ENCODE measurements around the gene S100A6. TPM values are rescaled to one million over a fixed set of nuclear protein-coding genes. Genes with fewer than 3 reads are reported as not detected.

Gene S100A6
- total and polyA plus RNA-seq, 4 donors: 5.7 to 124 (median 28.7) TPM

GRCh38 chr1:153578936-153579335, 43.1 kb upstream of the S100A6 start:
- no peak overlapping the region for H3K9ac ChIP-seq (ENCODE audit: low read depth in 1 of 2, low read length in 2 of 2)
- H3K9me3 ChIP-seq (ENCODE audit: control insufficient read depth in 4 of 4, low read length in 3 of 4): no peaks in the 10 kb centered on the region
- no peak for TF ChIP-seq NR2F2 (IDR thresholded peaks at IDR 0.05)
- TF ChIP-seq, protein P1, sequence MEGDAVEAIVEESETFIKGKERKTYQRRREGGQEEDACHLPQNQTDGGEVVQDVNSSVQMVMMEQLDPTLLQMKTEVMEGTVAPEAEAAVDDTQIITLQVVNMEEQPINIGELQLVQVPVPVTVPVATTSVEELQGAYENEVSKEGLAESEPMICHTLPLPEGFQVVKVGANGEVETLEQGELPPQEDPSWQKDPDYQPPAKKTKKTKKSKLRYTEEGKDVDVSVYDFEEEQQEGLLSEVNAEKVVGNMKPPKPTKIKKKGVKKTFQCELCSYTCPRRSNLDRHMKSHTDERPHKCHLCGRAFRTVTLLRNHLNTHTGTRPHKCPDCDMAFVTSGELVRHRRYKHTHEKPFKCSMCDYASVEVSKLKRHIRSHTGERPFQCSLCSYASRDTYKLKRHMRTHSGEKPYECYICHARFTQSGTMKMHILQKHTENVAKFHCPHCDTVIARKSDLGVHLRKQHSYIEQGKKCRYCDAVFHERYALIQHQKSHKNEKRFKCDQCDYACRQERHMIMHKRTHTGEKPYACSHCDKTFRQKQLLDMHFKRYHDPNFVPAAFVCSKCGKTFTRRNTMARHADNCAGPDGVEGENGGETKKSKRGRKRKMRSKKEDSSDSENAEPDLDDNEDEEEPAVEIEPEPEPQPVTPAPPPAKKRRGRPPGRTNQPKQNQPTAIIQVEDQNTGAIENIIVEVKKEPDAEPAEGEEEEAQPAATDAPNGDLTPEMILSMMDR (IDR thresholded peaks at IDR 0.05; ENCODE audit: low read depth, low read length, missing input control): no peak
- no peak for TF ChIP-seq GABPA (IDR thresholded peaks at IDR 0.05 in 1 of 2, conservative IDR thresholded peaks at IDR 0.05 in 1 of 2)
- TF ChIP-seq SP1 (IDR thresholded peaks at IDR 0.05): no peak
- TF ChIP-seq HNF4A (conservative IDR thresholded peaks at IDR 0.05): no peak
- no peak for TF ChIP-seq RXRA (IDR thresholded peaks at IDR 0.05)
- no peak for TF ChIP-seq ZBTB33 (IDR thresholded peaks at IDR 0.05)
- no peak for TF ChIP-seq FOXA2 (IDR thresholded peaks at IDR 0.05)
- TF ChIP-seq, protein P2, sequence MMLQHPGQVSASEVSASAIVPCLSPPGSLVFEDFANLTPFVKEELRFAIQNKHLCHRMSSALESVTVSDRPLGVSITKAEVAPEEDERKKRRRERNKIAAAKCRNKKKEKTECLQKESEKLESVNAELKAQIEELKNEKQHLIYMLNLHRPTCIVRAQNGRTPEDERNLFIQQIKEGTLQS (IDR thresholded peaks at IDR 0.05): no peak
- TF ChIP-seq, protein P3, sequence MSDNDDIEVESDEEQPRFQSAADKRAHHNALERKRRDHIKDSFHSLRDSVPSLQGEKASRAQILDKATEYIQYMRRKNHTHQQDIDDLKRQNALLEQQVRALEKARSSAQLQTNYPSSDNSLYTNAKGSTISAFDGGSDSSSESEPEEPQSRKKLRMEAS (IDR thresholded peaks at IDR 0.05): no peak
- no peak for TF ChIP-seq FOXA1 (IDR thresholded peaks at IDR 0.05)
- TF ChIP-seq TAF1 (conservative IDR thresholded peaks at IDR 0.05): no peak
- TF ChIP-seq YY1 (IDR thresholded peaks at IDR 0.05): no peak
- TF ChIP-seq JUND (IDR thresholded peaks at IDR 0.05): no peak
- TF ChIP-seq RAD21 (IDR thresholded peaks at IDR 0.05): no peak
- no peak for TF ChIP-seq EGR1 (IDR thresholded peaks at IDR 0.05; ENCODE audit: low read depth in 2 of 2)
- TF ChIP-seq, protein P4, sequence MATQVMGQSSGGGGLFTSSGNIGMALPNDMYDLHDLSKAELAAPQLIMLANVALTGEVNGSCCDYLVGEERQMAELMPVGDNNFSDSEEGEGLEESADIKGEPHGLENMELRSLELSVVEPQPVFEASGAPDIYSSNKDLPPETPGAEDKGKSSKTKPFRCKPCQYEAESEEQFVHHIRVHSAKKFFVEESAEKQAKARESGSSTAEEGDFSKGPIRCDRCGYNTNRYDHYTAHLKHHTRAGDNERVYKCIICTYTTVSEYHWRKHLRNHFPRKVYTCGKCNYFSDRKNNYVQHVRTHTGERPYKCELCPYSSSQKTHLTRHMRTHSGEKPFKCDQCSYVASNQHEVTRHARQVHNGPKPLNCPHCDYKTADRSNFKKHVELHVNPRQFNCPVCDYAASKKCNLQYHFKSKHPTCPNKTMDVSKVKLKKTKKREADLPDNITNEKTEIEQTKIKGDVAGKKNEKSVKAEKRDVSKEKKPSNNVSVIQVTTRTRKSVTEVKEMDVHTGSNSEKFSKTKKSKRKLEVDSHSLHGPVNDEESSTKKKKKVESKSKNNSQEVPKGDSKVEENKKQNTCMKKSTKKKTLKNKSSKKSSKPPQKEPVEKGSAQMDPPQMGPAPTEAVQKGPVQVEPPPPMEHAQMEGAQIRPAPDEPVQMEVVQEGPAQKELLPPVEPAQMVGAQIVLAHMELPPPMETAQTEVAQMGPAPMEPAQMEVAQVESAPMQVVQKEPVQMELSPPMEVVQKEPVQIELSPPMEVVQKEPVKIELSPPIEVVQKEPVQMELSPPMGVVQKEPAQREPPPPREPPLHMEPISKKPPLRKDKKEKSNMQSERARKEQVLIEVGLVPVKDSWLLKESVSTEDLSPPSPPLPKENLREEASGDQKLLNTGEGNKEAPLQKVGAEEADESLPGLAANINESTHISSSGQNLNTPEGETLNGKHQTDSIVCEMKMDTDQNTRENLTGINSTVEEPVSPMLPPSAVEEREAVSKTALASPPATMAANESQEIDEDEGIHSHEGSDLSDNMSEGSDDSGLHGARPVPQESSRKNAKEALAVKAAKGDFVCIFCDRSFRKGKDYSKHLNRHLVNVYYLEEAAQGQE (IDR thresholded peaks at IDR 0.05): no peak
- TF ChIP-seq HNF4G (IDR thresholded peaks at IDR 0.05): no peak
- no peaks in the 10 kb centered on the region for H3K27me3 ChIP-seq (ENCODE audit: control insufficient read depth in 4 of 4, insufficient read depth in 4 of 4, low read length in 3 of 4)
- no peaks in the 10 kb centered on the region for H3K4me1 ChIP-seq (ENCODE audit: control insufficient read depth in 4 of 4, insufficient read depth in 4 of 4, low read length in 3 of 4)
- DNase-seq (ENCODE audit: low spot score): no peak
- H3K27ac ChIP-seq (ENCODE audit: low read depth in 1 of 2, low read length in 2 of 2): no peak overlapping the region
- H3K4me3 ChIP-seq (ENCODE audit: low read depth in 1 of 3, low read length in 3 of 3): no peak overlapping the region
- WGBS: 71% methylated on average over 3 of the region's 3 CpGs
- no peaks in the 10 kb centered on the region for H3K36me3 ChIP-seq (ENCODE audit: control insufficient read depth in 4 of 4, insufficient read depth in 3 of 4, low read depth in 1 of 4, low read length in 3 of 4)

All from liver (tissue), 9 donors.